GM12891 (cell line): ENCODE data around the gene COMMD8.

Experiments used
- POLR2A ChIP-seq: IDR thresholded peaks from 2 replicates; pipeline ENCODE4 v1.6.1; 2011; ENCODE audit warnings: low read depth, low read length, control low read depth
- POLR2AphosphoS5 ChIP-seq: IDR thresholded peaks from 2 replicates; pipeline ENCODE4 v1.6.1; 2011; ENCODE audit warnings: low read depth, low read length, control low read depth
- POU2F2 ChIP-seq: IDR thresholded peaks from 2 replicates; pipeline ENCODE4 v1.6.1; 2011; ENCODE audit warnings: low read depth, mild to moderate bottlenecking, control low read depth, low read length, moderate library complexity
- SPI1 ChIP-seq: IDR thresholded peaks from 2 replicates; pipeline ENCODE4 v1.6.1; 2011; ENCODE audit warnings: low read depth, low read length, control low read depth
- TAF1 ChIP-seq: IDR thresholded peaks from 2 replicates; pipeline ENCODE4 v1.6.1; 2011; ENCODE audit warnings: low read depth, low read length, control low read depth

GRCh38 chr4:47494124-47494430 is 30.6 kb upstream of the COMMD8 start:
- TF ChIP-seq POLR2AphosphoS5, result no peak
- no peak for TF ChIP-seq POLR2A
- TF ChIP-seq SPI1, result no peak
- TF ChIP-seq TAF1, result no peak
- no peak for TF ChIP-seq POU2F2
